ENCODE data around the gene COG8.
"Not testable (repeated sequence)": the region's sequence is repeated elsewhere in the genome, so short reads cannot be mapped to it uniquely, and the experiment has no call there.

COG8 gene

GRCh38 chr16:69307091-69307490, 32.3 kb downstream of the COG8 start:
- H3K4me3 ChIP-seq (ENCODE audit: low read depth in 1 of 2, low read length in 1 of 2) = no peak overlapping the region
- H3K27ac ChIP-seq = no peak overlapping the region
- H3K36me3 ChIP-seq = peaks cover 2% of the 10 kb centered on the region
- TF ChIP-seq CTCF (IDR thresholded peaks at IDR 0.05) = no peak
- no peaks in the 10 kb centered on the region for H3K27me3 ChIP-seq
- H3K9me3 ChIP-seq = no peaks in the 10 kb centered on the region
- H3K4me1 ChIP-seq (ENCODE audit: control insufficient read depth in 1 of 2, insufficient read depth in 1 of 2, low read depth in 1 of 2, low read length in 1 of 2) = peaks cover 11% of the 10 kb centered on the region in 2 experiments

GRCh38 chr16:69306031-69306430, 33.3 kb downstream of the COG8 start:
- no peak for TF ChIP-seq CTCF (IDR thresholded peaks at IDR 0.05)
- H3K4me1 ChIP-seq (ENCODE audit: control insufficient read depth in 1 of 2, insufficient read depth in 1 of 2, low read depth in 1 of 2, low read length in 1 of 2) = peaks cover 6% of the 10 kb centered on the region in 2 experiments
- H3K9me3 ChIP-seq = no peaks in the 10 kb centered on the region
- no peak overlapping the region for H3K4me3 ChIP-seq (ENCODE audit: low read depth in 1 of 2, low read length in 1 of 2)
- no peaks in the 10 kb centered on the region for H3K27me3 ChIP-seq
- H3K36me3 ChIP-seq = peaks cover 6% of the 10 kb centered on the region
- no peak overlapping the region for H3K27ac ChIP-seq

- TF ChIP-seq CTCF (IDR thresholded peaks at IDR 0.05) = no peak
- peaks cover 19% of the 10 kb centered on the region for H3K36me3 ChIP-seq
- no peaks in the 10 kb centered on the region for H3K27me3 ChIP-seq
- H3K9me3 ChIP-seq = no peaks in the 10 kb centered on the region
- H3K4me1 ChIP-seq (ENCODE audit: control insufficient read depth in 1 of 2, insufficient read depth in 1 of 2, low read depth in 1 of 2, low read length in 1 of 2) = peaks cover 19 to 21% of the 10 kb centered on the region in 2 experiments
- no peak overlapping the region for H3K27ac ChIP-seq
- no peak overlapping the region for H3K4me3 ChIP-seq (ENCODE audit: low read depth in 1 of 2, low read length in 1 of 2)
Observed at GRCh38 chr16:69302301-69302700, 37.1 kb downstream of the COG8 start.

GRCh38 chr16:69301861-69302260, 37.5 kb downstream of the COG8 start:
- H3K27ac ChIP-seq = no peak overlapping the region
- TF ChIP-seq CTCF (IDR thresholded peaks at IDR 0.05) = no peak
- H3K9me3 ChIP-seq = no peaks in the 10 kb centered on the region
- H3K4me3 ChIP-seq (ENCODE audit: low read depth in 1 of 2, low read length in 1 of 2) = no peak overlapping the region
- H3K4me1 ChIP-seq (ENCODE audit: control insufficient read depth in 1 of 2, insufficient read depth in 1 of 2, low read depth in 1 of 2, low read length in 1 of 2) = peaks cover 19 to 21% of the 10 kb centered on the region in 2 experiments
- H3K36me3 ChIP-seq = peaks cover 19% of the 10 kb centered on the region
- H3K27me3 ChIP-seq = no peaks in the 10 kb centered on the region

GRCh38 chr16:69301187-69301586, 38.2 kb downstream of the COG8 start:
- no peaks in the 10 kb centered on the region for H3K27me3 ChIP-seq
- no peak overlapping the region for H3K4me3 ChIP-seq (ENCODE audit: low read depth in 1 of 2, low read length in 1 of 2)
- no peak overlapping the region for H3K27ac ChIP-seq
- TF ChIP-seq CTCF (IDR thresholded peaks at IDR 0.05) = no peak
- peaks cover 19 to 21% of the 10 kb centered on the region in 2 experiments for H3K4me1 ChIP-seq (ENCODE audit: control insufficient read depth in 1 of 2, insufficient read depth in 1 of 2, low read depth in 1 of 2, low read length in 1 of 2)
- H3K36me3 ChIP-seq = peaks cover 19% of the 10 kb centered on the region
- no peaks in the 10 kb centered on the region for H3K9me3 ChIP-seq

GRCh38 chr16:69298261-69298660, 41.1 kb downstream of the COG8 start:
- H3K27ac ChIP-seq = peak overlapping the region; percentile 73
- no peaks in the 10 kb centered on the region for H3K9me3 ChIP-seq
- H3K4me1 ChIP-seq (ENCODE audit: control insufficient read depth in 1 of 2, insufficient read depth in 1 of 2, low read depth in 1 of 2, low read length in 1 of 2) = peaks cover 19 to 21% of the 10 kb centered on the region in 2 experiments
- H3K27me3 ChIP-seq = no peaks in the 10 kb centered on the region
- H3K4me3 ChIP-seq (ENCODE audit: low read depth in 1 of 2, low read length in 1 of 2) = no peak overlapping the region
- peaks cover 19% of the 10 kb centered on the region for H3K36me3 ChIP-seq
- no peak for TF ChIP-seq CTCF (IDR thresholded peaks at IDR 0.05)

GRCh38 chr16:69296771-69297170, 42.6 kb downstream of the COG8 start:
- H3K27me3 ChIP-seq; H3K27ac ChIP-seq; H3K9me3 ChIP-seq; H3K4me3 ChIP-seq (ENCODE audit: low read depth in 1 of 2, low read length in 1 of 2): not testable (repeated sequence)
- Histone ChIP-seq H3K36me3 (peaks cover 13% of the 10 kb centered on the region), H3K4me1 (ENCODE audit: control insufficient read depth in 1 of 2, insufficient read depth in 1 of 2, low read depth in 1 of 2, low read length in 1 of 2) (peaks cover 19 to 21% of the 10 kb centered on the region in 2 experiments)
